ENCODE results near the gene PDE9A.

DNA sequence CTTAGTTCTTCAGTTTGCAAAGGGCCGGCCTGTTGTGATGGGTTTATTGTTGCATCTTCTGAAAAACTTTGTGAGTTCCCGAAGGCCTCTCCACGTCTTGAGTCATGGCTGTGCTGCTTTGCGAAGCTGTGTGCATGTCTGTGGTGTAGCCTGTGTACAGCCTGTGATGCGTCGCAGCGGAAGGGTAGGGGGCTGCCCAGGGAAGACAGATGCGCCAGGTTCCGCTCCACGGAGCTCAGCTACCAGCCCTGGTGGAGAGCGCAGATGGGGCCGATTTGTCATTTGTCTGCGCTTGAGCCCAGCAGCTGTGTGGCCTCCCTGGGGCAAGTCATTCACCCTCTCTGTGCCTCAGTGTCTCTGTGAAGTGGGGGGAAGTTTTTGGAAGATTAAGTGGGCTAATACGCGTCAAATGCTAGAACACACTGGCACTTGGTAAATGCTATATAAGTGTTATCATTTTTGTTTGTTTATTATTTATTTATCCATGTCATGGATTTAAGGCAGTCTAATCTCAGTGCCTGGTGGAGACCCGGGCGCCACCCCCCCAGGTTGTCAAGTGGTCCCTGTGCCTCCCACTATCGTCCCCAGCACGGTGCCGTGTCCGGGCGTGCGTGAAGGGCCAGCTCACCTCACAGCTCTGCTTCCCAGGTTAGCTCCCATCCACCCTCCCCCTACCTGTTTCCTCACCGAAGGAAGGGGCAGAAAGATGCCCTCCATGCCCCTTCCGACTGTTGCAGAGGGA lies 8.4 kb downstream of the PDE9A start:
- TF ChIP-seq, protein P1, sequence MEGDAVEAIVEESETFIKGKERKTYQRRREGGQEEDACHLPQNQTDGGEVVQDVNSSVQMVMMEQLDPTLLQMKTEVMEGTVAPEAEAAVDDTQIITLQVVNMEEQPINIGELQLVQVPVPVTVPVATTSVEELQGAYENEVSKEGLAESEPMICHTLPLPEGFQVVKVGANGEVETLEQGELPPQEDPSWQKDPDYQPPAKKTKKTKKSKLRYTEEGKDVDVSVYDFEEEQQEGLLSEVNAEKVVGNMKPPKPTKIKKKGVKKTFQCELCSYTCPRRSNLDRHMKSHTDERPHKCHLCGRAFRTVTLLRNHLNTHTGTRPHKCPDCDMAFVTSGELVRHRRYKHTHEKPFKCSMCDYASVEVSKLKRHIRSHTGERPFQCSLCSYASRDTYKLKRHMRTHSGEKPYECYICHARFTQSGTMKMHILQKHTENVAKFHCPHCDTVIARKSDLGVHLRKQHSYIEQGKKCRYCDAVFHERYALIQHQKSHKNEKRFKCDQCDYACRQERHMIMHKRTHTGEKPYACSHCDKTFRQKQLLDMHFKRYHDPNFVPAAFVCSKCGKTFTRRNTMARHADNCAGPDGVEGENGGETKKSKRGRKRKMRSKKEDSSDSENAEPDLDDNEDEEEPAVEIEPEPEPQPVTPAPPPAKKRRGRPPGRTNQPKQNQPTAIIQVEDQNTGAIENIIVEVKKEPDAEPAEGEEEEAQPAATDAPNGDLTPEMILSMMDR (IDR thresholded peaks at IDR 0.05) = no peak
- no peak for TF ChIP-seq POLR2AphosphoS5 (IDR thresholded peaks at IDR 0.05)

All from breast epithelium (tissue), 3 donors.